HUES64 (cell line): Measurements from ENCODE around the gene HLA-DQA1.

Experiments
- H3K27ac ChIP-seq: 2 replicates; pipeline ENCODE4 v1.7.0; 2013; ENCODE audit warnings: low read depth, low read length, inconsistent platforms
- H3K27me3 ChIP-seq: 2 replicates; pipeline ENCODE4 v1.6.1; 2013; ENCODE audit warnings: mild to moderate bottlenecking, low read length; ENCODE audit not compliant: insufficient read depth
- H3K36me3 ChIP-seq: 2 replicates; pipeline ENCODE4 v1.6.1; 2013; ENCODE audit warnings: mild to moderate bottlenecking, low read length; ENCODE audit not compliant: insufficient read depth
- H3K4me1 ChIP-seq: 2 replicates; pipeline ENCODE4 v1.6.1; 2013; ENCODE audit warnings: mild to moderate bottlenecking, low read length, moderate library complexity; ENCODE audit not compliant: insufficient read depth
- H3K4me3 ChIP-seq: 2 replicates; pipeline ENCODE4 v1.5.1; 2013; ENCODE audit warnings: mild to moderate bottlenecking, low read length, moderate library complexity
- H3K9ac ChIP-seq: 2 replicates; pipeline ENCODE4 v1.6.1; 2013; ENCODE audit warnings: mild to moderate bottlenecking, low read depth, low read length
- H3K9me3 ChIP-seq: 2 replicates; pipeline ENCODE4 v1.6.1; 2013; ENCODE audit warnings: low read depth, low read length; ENCODE audit not compliant: insufficient read depth
- WGBS: fragments of 150-250, 120-280 bp; methylation state at CpG from one replicate; pipeline ENCODE4 v1.1.7; 2013; ENCODE audit warnings: missing lambda C conversion rate; 5-methylcytosine and 5-hydroxymethylcytosine counted together

Gene HLA-DQA1

DNA sequence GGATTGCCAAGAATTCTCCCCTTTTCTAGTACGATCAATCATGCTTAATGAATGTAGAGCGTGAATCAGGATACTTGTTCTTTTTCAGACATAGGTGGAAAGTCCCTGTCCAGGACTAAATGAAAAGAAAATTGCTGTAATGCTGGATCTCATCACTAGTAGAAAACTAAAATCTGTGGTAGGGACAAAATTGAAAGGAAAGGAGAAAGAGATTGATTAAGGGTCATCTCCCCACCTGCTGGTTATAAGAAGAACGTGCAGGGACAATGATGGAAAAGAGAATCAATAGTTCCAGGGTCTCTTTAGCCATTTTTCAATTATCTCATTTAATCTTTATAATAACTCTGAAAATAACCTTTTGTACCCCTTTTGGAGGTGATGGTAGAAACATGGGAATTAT lies 28.8 kb upstream of the HLA-DQA1 start:
- Histone ChIP-seq H3K9me3 (no peaks in the 10 kb centered on the region), H3K9ac (no peak overlapping the region), H3K27me3 (no peaks in the 10 kb centered on the region), H3K4me1 (peaks cover 8% of the 10 kb centered on the region), H3K27ac (no peak overlapping the region), H3K36me3 (no peaks in the 10 kb centered on the region), H3K4me3 (no peak overlapping the region)
- 64% methylated on average over 3 of the region's 3 CpGs for WGBS

DNA sequence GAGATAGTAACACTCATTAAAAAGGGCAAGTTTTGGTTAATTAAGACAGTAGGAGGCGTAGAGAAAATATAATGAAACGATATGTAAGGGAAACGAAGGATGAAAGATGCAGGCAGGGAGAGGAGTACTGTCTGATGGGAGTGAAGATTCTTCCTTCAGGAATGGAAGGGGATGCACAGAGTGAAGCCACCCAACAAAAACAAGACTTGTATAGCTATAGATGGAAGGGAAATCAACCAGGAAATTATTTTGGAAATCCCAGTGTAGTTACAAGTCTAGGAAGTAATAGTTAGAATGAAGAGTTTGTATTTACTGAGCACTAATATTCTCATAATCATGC lies 27.8 kb upstream of the HLA-DQA1 start:
- peak overlapping the region; percentile 70 for H3K27ac ChIP-seq
- WGBS: 92% methylated on average over 3 of the region's 3 CpGs
- no peak overlapping the region for H3K9ac ChIP-seq
- H3K27me3 ChIP-seq: no peaks in the 10 kb centered on the region
- H3K4me3 ChIP-seq: no peak overlapping the region
- H3K9me3 ChIP-seq: 0 out of 2 replicates have a peak, but pooled peaks cover 2% of the 10 kb centered on the region
- H3K4me1 ChIP-seq: peaks cover 8% of the 10 kb centered on the region
- no peaks in the 10 kb centered on the region for H3K36me3 ChIP-seq

DNA sequence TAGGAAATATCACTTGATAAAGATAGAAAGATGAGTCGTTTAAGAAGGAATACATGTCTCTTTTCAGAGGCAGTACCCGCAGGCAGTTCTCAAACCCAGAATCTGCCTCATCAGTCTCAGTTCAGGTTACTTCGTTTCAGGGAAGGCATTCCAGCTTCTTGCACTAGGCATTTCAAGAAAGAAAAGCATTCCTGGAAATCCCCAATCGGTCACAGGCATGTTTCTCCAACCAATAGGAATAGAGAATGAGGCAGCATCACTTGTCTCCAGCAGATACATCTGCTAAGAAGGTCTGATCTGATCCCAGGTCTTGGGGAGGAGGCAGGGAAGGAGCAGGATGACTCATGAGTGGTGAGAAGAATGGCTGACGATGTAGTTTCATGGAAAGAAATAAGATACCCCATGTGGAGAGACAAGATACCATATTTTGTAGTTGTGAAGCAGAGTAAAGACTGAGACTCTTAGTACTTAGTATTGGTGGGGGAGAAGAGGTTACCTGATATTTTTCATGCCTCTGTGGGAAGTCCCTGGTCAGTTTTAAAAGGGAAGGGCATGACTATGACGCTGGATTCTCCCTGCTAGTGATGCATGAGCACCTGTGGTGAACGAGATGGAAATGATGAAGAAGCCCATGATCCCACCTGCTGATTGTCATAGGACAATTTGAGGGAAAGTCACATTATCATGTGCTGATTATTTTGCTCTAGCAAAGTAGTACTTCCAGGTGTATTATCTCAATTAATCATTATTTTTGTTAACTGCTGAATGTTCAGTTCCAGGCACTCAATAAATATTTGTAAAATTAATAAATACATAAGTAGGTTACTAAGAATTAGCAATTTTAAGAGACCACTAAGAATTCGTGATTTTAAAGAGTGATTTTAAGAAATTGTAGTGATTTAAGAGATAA lies 27.2 kb upstream of the HLA-DQA1 start:
- peak overlapping the region; percentile 49 for H3K9ac ChIP-seq

DNA sequence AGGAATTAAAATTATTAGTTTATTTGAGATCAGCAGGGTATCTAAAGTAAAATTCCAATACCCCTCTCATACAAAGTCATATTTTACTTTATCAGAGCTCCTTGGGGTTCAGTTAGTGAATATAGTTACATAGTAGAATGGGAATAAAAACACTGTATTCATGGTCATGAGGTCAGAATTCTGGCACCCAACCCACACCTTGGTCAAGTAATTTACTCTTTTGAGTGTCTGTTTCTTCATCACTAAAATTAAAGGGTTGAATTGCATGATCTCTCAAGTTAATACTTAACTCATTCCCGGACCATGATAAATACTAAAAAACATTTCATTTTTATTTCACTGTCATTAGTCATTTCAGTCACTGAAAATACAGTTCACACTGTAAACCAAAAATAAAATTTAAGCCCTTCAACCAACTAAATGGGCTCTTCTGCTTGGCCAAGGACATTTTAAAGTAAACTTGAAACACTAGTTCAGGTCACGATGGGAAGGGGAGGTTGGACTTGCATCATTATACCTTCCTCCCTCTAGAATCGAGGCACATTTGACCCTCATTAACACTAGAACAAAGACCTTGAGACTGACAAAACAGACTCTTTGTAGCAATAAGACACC lies 26.4 kb upstream of the HLA-DQA1 start:
- H3K9ac ChIP-seq: no peak overlapping the region
- H3K27ac ChIP-seq: no peak overlapping the region
- H3K27me3 ChIP-seq: no peaks in the 10 kb centered on the region
- no peak overlapping the region for H3K4me3 ChIP-seq
- 62% methylated on average over 3 of the region's 3 CpGs for WGBS
- H3K4me1 ChIP-seq: peaks cover 11% of the 10 kb centered on the region
- no peaks in the 10 kb centered on the region for H3K36me3 ChIP-seq
- 0 out of 2 replicates have a peak, but pooled peaks cover 8% of the 10 kb centered on the region for H3K9me3 ChIP-seq

More for the DNA sequence above, 27.2 kb upstream of the HLA-DQA1 start:
- Histone ChIP-seq H3K9me3 (0 out of 2 replicates have a peak, but pooled peaks cover 5% of the 10 kb centered on the region), H3K27ac (peak overlapping the region; percentile 70), H3K4me1 (peaks cover 11% of the 10 kb centered on the region), H3K36me3 (no peaks in the 10 kb centered on the region), H3K4me3 (peak overlapping the region; percentile 26; the same call in 1 of the 2 replicates), H3K27me3 (no peaks in the 10 kb centered on the region)
- WGBS: 32% methylated on average over 7 of the region's 8 CpGs

DNA sequence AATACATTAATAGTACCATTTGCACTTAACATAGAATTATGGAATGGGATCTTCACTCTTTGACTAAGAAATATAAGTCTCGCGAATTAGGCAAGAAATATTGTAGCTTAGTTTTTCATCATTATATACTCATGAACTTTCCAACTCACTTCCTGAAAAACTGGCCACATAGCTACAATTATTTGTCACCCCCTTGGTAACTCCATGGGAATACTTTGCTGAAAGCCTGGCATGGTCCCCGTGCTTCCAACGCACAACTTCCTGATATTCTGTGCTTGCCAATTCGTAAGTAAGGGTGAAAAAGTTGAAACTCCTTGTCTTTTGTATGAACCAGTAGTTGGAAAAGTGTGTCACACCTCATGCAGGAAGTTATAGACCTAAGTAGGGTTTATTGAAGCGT lies 23.7 kb upstream of the HLA-DQA1 start:
- no peak overlapping the region for H3K4me3 ChIP-seq
- WGBS: 64% methylated on average over 5 of the region's 6 CpGs
- no peak overlapping the region for H3K9ac ChIP-seq
- no peak overlapping the region for H3K27ac ChIP-seq
- peaks cover 11% of the 10 kb centered on the region for H3K4me1 ChIP-seq
- H3K36me3 ChIP-seq: no peaks in the 10 kb centered on the region
- H3K9me3 ChIP-seq: 0 out of 2 replicates have a peak, but pooled peaks cover 8% of the 10 kb centered on the region
- no peaks in the 10 kb centered on the region for H3K27me3 ChIP-seq

DNA sequence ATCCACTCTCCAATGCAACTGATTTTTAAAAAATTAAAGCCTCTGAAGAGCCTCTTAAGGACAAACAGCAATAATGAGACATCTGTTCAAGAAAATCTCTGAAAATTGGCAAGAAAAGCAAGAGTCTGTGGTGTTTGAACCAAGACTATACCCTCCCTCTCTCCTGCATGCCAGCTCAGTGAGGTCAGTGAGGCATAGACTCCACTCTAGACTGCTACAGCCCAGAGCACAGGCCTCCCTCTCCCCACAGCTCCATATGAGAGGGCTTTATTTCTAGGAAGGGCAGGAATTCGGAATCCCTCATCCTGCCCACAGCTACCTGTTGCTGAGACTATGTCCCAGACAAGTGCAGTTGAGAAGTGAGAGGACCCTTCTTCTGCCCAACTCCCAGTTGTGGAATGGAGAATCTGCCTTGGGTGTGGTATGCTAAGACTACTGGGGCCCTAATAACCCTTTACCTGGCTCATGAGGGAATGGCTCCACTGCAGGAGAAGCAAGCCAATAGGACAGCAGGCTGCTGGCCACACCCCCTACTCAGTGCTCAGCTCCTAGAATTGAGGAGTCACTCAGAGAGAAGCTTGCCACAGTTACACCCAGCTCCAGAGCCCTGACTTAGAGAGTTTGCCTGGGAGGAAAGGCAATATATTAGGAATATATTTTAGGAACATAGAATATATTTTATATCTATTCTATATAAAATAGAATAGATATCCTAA lies 22.7 kb upstream of the HLA-DQA1 start:
- Histone ChIP-seq H3K36me3 (no peaks in the 10 kb centered on the region), H3K27me3 (no peaks in the 10 kb centered on the region), H3K9me3 (0 out of 2 replicates have a peak, but pooled peaks cover 11% of the 10 kb centered on the region), H3K9ac (no peak overlapping the region), H3K27ac (no peak overlapping the region), H3K4me3 (no peak overlapping the region), H3K4me1 (peaks cover 8% of the 10 kb centered on the region)
- WGBS: 50% methylated on average over 1 of the region's 1 CpG

DNA sequence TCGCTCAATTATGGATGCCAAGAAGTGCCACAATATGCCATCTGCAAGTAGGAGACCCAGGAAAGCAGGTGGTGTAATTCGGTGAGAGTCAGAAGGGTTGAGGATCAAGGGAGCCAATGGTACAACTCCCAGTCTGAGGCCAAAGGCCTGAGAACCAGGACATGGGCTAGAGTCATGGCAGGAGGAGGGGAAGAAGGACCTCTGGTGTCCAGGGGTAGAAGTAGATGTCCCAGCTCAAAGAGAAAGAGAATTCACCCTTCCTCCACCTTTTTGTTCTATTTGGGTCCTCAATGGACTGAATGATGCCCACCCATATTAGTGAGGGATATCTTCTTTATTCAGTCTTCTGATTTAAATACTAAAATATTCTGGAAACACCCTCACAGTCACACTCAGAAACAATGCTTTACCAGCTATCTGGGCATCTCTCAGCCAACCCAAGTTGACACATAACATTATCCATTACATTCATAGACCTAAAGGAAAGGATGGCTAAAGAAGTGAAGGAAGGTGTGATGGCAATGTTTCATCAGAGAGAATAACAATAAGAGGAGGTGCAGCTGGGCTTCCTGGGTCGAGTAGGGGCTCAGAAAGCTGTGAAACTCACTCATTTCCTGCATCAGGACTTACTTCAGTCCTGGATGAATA lies 21.2 kb upstream of the HLA-DQA1 start:
- no peak overlapping the region for H3K9ac ChIP-seq
- WGBS: 67% methylated on average over 3 of the region's 3 CpGs
- H3K9me3 ChIP-seq: 0 out of 2 replicates have a peak, but pooled peaks cover 12% of the 10 kb centered on the region
- 0 out of 2 replicates have a peak, but pooled peaks cover 2% of the 10 kb centered on the region for H3K4me1 ChIP-seq
- no peaks in the 10 kb centered on the region for H3K36me3 ChIP-seq
- H3K4me3 ChIP-seq: no peak overlapping the region
- no peaks in the 10 kb centered on the region for H3K27me3 ChIP-seq
- no peak overlapping the region for H3K27ac ChIP-seq

DNA sequence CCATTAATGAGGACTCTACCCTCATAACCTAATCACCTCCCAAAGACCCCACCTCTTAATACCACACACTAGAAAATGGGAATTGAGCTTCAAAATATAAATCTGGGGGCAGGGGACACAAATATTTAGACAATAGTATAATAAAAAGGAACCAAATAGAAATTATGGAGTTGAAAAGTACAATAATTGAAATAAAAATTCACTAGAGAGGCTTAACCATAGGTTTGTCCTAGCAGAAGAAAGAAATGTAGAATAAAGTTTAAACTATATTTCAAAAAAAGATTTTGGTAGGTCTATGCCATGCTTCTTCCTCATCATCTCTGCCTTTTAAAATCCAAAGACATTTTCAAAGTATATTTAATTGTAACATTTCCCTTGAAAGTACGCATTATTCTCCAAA lies 19.5 kb upstream of the HLA-DQA1 start:
- H3K9ac ChIP-seq: no peak overlapping the region
- no peaks in the 10 kb centered on the region for H3K27me3 ChIP-seq
- peaks cover 2% of the 10 kb centered on the region; the same call in 1 of the 2 replicates for H3K4me1 ChIP-seq
- H3K27ac ChIP-seq: no peak overlapping the region
- no CpG with 5 or more reads among the region's 1 CpG for WGBS
- no peak overlapping the region for H3K4me3 ChIP-seq
- H3K36me3 ChIP-seq: no peaks in the 10 kb centered on the region
- 0 out of 2 replicates have a peak, but pooled peaks cover 13% of the 10 kb centered on the region for H3K9me3 ChIP-seq

DNA sequence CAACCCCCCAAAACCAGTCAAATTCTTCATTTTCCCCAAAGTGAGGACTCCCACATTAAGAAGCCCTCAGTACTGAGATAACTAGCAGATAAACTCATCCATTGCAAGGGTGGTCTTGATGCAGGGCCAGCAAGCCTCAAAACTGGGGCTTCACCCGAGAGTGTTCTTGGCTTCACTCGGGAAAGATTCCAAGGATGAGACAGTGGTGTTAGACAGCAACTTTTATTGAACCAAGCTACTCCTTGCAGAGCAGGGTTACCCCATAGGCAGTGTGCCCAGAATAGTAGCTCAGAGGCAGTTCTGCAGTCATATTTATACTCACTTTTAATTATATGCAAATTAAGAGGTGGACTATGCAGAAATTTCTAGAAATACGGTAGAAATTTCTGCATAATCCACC lies 15.8 kb upstream of the HLA-DQA1 start:
- WGBS: 63% methylated on average over 2 of the region's 3 CpGs
- H3K27ac ChIP-seq: no peak overlapping the region
- H3K4me1 ChIP-seq: no peaks in the 10 kb centered on the region; the same call in 1 of the 2 replicates
- no peak overlapping the region for H3K9ac ChIP-seq
- 0 out of 2 replicates have a peak, but pooled peaks cover 5% of the 10 kb centered on the region for H3K9me3 ChIP-seq
- H3K27me3 ChIP-seq: no peaks in the 10 kb centered on the region
- no peak overlapping the region for H3K4me3 ChIP-seq
- H3K36me3 ChIP-seq: no peaks in the 10 kb centered on the region

DNA sequence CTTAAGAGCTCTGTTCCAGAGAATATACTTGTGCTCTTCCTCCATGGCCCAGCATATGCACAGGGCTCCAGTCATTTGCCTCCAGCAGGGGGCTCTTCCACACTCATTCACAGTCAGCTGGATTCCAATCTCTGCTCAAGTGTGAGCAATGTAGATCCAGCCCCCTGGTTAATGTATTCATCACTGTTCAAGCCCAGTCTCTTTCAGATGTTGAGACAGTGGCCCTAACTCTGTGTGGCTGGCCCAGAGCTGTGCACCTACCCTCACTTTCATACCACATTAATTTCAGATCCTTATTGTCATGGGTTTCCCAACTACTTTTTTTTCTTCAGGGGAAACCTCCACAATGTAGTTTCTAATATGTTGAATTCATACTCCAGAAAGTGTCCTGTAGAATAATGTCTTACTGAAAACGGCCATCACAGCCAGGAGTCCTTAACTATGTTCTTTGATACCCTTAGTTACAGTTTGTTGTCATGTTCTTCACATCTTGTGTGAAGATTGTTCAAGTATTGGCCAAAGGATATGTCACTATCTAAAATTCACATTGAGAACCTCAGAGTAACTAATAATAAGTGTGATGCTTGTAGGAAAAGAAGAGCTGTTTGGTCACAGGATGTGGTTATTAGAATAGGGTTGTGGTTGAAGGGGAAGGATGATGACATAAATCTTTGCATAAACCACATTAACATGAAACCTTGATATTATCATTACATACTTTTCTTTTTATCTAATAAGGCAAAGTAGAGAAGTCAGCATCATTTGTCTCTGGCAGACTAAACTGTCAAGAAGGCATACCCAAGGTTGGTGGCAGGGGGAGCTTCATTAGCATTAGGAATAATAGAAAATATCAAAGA lies 14.4 kb upstream of the HLA-DQA1 start:
- WGBS: 88% methylated on average over 1 of the region's 1 CpG
- H3K9ac ChIP-seq: no peak overlapping the region
- H3K27me3 ChIP-seq: no peaks in the 10 kb centered on the region
- H3K36me3 ChIP-seq: no peaks in the 10 kb centered on the region
- no peak overlapping the region for H3K27ac ChIP-seq
- H3K4me3 ChIP-seq: no peak overlapping the region
- 0 out of 2 replicates have a peak, but pooled peaks cover 5% of the 10 kb centered on the region for H3K9me3 ChIP-seq
- H3K4me1 ChIP-seq: no peaks in the 10 kb centered on the region; the same call in 1 of the 2 replicates
